ENCODE results near the gene OTOP3.

The OTOP3 gene

DNA sequence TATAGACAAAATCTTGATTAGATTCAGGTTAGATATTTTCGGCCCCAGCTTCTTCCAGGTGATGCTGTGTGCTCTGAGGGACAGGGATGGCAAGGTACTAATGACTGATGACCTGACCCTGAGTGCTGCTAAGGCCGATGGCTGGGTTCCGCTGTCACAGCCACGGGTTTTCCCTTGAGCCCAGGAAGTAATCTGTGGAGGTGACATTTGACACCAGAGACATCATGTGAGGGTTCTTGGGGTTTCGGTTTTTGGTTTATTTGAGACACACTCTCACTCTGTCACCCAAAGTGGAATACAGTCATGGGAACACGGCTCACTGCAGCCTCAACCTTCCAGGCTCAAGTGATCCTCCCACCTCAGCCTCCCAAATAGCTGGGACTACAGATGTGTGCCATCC, 9.8 kb downstream of the OTOP3 start:
- 80% methylated on average over 6 of the region's 6 CpGs for WGBS
- Histone ChIP-seq H3K9me3 (ENCODE audit: insufficient read depth, low read depth, low read length) (no peaks in the 10 kb centered on the region), H3K4me3 (ENCODE audit: low read length) (no peak overlapping the region), H3K27ac (ENCODE audit: low read depth, low read length) (no peak overlapping the region), H3K9ac (ENCODE audit: low read depth, low read length) (no peak overlapping the region), H3K27me3 (ENCODE audit: insufficient read depth, low read length) (peaks cover 15% of the 10 kb centered on the region), H3K36me3 (ENCODE audit: insufficient read depth, low read length) (no peaks in the 10 kb centered on the region), H3K4me1 (ENCODE audit: insufficient read depth, low read length) (peaks cover 5% of the 10 kb centered on the region; the same call in 1 of the 2 replicates)

- no peak overlapping the region for H3K27ac ChIP-seq (ENCODE audit: low read depth, low read length)
Observed at GRCh38 chr17:74946641-74947040, 10.9 kb downstream of the OTOP3 start.

DNA sequence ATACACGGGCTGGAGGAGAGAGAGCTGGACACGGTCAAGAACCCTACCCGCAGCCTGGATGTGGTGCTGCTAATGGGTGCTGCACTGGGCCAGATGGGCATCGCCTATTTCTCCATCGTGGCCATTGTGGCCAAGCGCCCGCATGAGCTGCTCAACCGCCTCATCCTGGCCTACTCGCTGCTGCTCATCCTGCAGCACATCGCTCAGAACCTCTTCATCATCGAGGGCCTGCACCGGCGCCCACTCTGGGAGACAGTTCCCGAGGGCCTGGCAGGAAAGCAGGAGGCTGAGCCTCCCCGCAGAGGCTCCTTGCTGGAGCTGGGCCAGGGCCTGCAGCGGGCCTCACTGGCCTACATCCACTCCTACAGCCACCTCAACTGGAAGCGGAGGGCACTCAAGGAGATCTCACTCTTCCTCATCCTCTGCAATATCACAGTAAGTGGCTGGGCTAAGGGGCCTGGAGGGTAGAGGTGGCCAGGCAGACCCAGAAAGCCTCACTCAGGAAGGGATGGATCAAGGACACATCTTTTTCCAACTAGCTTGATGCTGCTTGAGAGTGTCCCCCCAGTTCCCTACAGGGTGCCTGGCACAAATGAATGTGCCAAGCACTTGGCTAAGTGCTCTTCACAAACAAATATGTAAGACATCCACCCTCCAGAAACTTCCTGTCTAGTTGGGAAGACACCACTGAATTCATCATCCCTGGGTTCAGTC, 11.5 kb downstream of the OTOP3 start:
- WGBS, result 91% methylated on average over 17 of the region's 17 CpGs

More at GRCh38 chr17:74946641-74947040, 10.9 kb downstream of the OTOP3 start:
- H3K9ac ChIP-seq (ENCODE audit: low read depth, low read length), result no peak overlapping the region
- H3K36me3 ChIP-seq (ENCODE audit: insufficient read depth, low read length), result no peaks in the 10 kb centered on the region
- H3K4me3 ChIP-seq (ENCODE audit: low read length), result no peak overlapping the region
- peaks cover 5% of the 10 kb centered on the region; the same call in 1 of the 2 replicates for H3K4me1 ChIP-seq (ENCODE audit: insufficient read depth, low read length)
- H3K27me3 ChIP-seq (ENCODE audit: insufficient read depth, low read length), result 0 out of 2 replicates have a peak, but pooled peaks cover 6% of the 10 kb centered on the region
- H3K9me3 ChIP-seq (ENCODE audit: insufficient read depth, low read depth, low read length), result no peaks in the 10 kb centered on the region
- WGBS, result 90% methylated on average over 14 of the region's 14 CpGs

DNA sequence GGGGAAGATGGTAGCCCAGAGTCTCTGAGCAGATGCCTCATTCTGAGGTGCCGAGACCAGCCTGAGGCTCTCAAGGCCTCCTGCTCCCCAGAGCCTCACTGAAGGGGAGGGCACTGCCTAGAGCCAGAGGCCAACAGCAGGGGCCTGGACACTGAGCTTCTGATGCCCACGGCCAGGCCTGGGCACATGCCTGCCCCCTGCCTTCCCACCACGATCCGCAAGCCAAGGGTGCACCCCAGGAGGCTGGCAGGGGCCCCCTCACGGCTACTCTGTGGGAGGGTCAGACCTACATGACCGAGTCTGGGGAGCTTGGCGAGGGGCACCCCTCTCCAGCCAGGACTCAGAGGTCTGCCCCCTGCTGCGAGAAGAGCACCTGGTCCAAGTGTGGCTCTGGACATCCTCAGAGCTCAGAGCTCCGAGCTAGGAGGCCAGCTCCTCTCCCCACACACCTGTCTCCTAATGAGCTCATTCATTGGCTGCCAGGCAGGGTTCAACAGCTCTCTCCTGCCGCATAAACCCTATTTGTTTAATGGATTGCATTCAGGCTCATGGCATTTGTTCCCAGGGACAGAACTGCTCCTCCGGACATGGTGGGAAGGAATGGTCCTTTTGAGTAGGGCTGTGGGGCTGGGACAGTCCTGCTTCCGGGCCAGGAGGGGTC, 13.9 kb downstream of the OTOP3 start:
- no peak overlapping the region for H3K9ac ChIP-seq (ENCODE audit: low read depth, low read length)
- no peak overlapping the region for H3K4me3 ChIP-seq (ENCODE audit: low read length)
- no peaks in the 10 kb centered on the region; the same call in 1 of the 2 replicates for H3K4me1 ChIP-seq (ENCODE audit: insufficient read depth, low read length)
- no peak overlapping the region for H3K27ac ChIP-seq (ENCODE audit: low read depth, low read length)
- no peaks in the 10 kb centered on the region for H3K9me3 ChIP-seq (ENCODE audit: insufficient read depth, low read depth, low read length)
- H3K36me3 ChIP-seq (ENCODE audit: insufficient read depth, low read length), result no peaks in the 10 kb centered on the region
- 0 out of 2 replicates have a peak, but pooled peaks cover 3% of the 10 kb centered on the region for H3K27me3 ChIP-seq (ENCODE audit: insufficient read depth, low read length)
- WGBS, result 74% methylated on average over 12 of the region's 12 CpGs

More for the DNA sequence above, 11.5 kb downstream of the OTOP3 start:
- Histone ChIP-seq H3K27ac (ENCODE audit: low read depth, low read length) (no peak overlapping the region), H3K4me1 (ENCODE audit: insufficient read depth, low read length) (peaks cover 5% of the 10 kb centered on the region; the same call in 1 of the 2 replicates), H3K9me3 (ENCODE audit: insufficient read depth, low read depth, low read length) (no peaks in the 10 kb centered on the region), H3K36me3 (ENCODE audit: insufficient read depth, low read length) (no peaks in the 10 kb centered on the region), H3K27me3 (ENCODE audit: insufficient read depth, low read length) (0 out of 2 replicates have a peak, but pooled peaks cover 3% of the 10 kb centered on the region), H3K4me3 (ENCODE audit: low read length) (no peak overlapping the region), H3K9ac (ENCODE audit: low read depth, low read length) (no peak overlapping the region)

GRCh38 chr17:74950207-74950606, 14.5 kb downstream of the OTOP3 start:
- no peaks in the 10 kb centered on the region for H3K9me3 ChIP-seq (ENCODE audit: insufficient read depth, low read depth, low read length)
- H3K4me3 ChIP-seq (ENCODE audit: low read length), result no peak overlapping the region
- no peaks in the 10 kb centered on the region; the same call in 1 of the 2 replicates for H3K4me1 ChIP-seq (ENCODE audit: insufficient read depth, low read length)
- 64% methylated on average over 8 of the region's 8 CpGs for WGBS
- no peak overlapping the region for H3K9ac ChIP-seq (ENCODE audit: low read depth, low read length)
- H3K27me3 ChIP-seq (ENCODE audit: insufficient read depth, low read length), result 0 out of 2 replicates have a peak, but pooled peaks cover 2% of the 10 kb centered on the region
- no peak overlapping the region for H3K27ac ChIP-seq (ENCODE audit: low read depth, low read length)
- no peaks in the 10 kb centered on the region for H3K36me3 ChIP-seq (ENCODE audit: insufficient read depth, low read length)

DNA sequence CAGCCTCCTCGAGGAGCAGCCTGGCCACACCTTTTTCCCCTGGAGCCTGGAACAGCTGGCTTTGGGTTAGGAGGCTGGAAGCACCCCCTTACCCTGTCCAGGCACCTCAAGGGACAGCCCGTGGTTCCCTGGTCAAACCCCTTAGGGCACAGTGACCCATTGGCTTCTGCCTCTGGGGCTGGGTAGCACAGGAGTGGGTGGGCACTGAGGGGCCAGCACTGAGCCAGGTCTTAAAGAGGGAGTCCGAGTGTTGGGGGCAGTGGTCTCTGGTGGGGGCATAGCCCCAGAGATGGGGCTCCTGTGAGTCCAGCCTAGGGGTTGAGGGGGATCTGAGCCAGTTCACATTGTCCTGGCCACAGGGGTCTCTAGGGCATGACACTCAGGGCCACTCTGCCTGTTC, 15.4 kb downstream of the OTOP3 start:
- 88% methylated on average over 3 of the region's 3 CpGs for WGBS
- H3K36me3 ChIP-seq (ENCODE audit: insufficient read depth, low read length), result no peaks in the 10 kb centered on the region
- H3K4me1 ChIP-seq (ENCODE audit: insufficient read depth, low read length), result no peaks in the 10 kb centered on the region; the same call in 1 of the 2 replicates
- H3K4me3 ChIP-seq (ENCODE audit: low read length), result no peak overlapping the region
- no peak overlapping the region for H3K27ac ChIP-seq (ENCODE audit: low read depth, low read length)
- H3K9ac ChIP-seq (ENCODE audit: low read depth, low read length), result no peak overlapping the region
- H3K27me3 ChIP-seq (ENCODE audit: insufficient read depth, low read length), result no peaks in the 10 kb centered on the region
- H3K9me3 ChIP-seq (ENCODE audit: insufficient read depth, low read depth, low read length), result no peaks in the 10 kb centered on the region

DNA sequence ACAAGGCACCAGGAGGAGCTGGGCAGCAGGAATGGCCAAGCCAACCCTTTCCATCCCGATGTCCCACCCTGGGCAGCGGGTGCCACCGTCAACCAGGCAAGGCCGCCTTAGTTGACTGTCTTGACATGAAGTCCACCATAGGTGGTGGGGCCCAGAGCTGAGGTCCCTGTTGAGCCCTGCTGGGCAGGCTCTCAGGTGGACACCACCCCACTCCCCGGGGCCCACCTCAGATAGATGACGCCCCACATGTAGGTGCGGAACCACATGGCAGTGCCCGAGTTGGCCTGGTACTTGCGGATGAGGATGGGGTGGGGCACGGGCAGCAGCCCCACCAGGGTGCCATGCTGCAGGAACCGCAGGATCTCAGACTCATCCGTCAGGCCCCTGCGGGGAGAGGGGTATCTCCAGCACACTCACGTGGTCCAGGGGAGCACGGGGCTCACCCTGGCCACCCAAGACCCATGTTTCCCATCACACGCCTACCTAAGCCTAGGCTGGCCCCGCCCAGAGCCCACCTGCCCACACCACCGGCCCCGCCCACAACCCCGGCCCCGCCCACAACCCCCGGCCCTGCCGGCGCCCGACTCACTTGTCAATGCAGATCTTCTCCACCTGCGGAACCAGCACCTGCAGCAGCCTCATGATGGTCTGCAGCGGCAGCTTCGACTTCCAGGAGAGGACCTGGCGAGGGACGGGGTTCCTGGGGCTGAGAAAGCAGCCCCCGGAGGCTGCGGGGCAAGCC, 16.2 kb downstream of the OTOP3 start:
- 80% methylated on average over 32 of the region's 32 CpGs for WGBS
- Histone ChIP-seq H3K27me3 (ENCODE audit: insufficient read depth, low read length) (no peaks in the 10 kb centered on the region; the same call in 1 of the 2 replicates), H3K9me3 (ENCODE audit: insufficient read depth, low read depth, low read length) (no peaks in the 10 kb centered on the region), H3K4me1 (ENCODE audit: insufficient read depth, low read length) (no peaks in the 10 kb centered on the region; the same call in 1 of the 2 replicates), H3K36me3 (ENCODE audit: insufficient read depth, low read length) (no peaks in the 10 kb centered on the region), H3K9ac (ENCODE audit: low read depth, low read length) (no peak overlapping the region), H3K27ac (ENCODE audit: low read depth, low read length) (no peak overlapping the region), H3K4me3 (ENCODE audit: low read length) (no peak overlapping the region)

DNA sequence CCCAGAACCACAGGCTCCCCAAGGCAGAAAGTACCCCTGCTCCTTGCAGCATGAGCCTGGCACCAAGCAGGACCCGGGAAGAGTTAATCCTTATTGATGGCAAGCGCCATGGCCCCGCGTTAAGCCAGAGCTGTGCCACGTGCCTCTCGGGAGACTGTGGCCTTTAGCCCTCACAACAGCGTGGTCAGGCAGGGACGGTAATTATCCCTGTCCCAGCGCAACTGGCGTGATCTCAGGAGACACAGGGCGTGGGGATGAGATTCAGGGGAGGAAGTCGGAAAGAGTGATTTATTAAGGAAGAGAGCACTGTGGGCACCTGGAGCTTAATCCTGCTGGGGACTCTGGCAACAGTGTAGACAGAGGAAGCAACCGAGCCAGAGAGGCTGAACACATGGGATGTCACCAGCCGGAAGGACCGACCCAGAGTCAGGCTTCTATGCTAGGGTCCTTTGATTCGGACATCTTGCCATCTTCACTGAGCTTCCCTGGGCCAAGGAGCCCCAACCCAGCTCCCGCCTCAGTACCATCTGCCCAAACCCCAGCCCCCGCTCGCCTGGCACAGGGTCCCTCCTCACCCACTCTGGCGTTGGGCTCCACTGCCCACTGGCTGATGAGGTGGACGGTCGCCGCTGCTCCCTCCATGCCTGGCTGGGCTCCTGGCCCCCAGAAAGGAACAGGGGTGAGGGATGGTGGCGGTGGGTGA, 16.9 kb downstream of the OTOP3 start:
- H3K27me3 ChIP-seq (ENCODE audit: insufficient read depth, low read length), result no peaks in the 10 kb centered on the region; the same call in 1 of the 2 replicates
- no peak overlapping the region for H3K27ac ChIP-seq (ENCODE audit: low read depth, low read length)
- no peaks in the 10 kb centered on the region for H3K9me3 ChIP-seq (ENCODE audit: insufficient read depth, low read depth, low read length)
- H3K9ac ChIP-seq (ENCODE audit: low read depth, low read length), result no peak overlapping the region
- WGBS, result 91% methylated on average over 24 of the region's 24 CpGs
- H3K4me3 ChIP-seq (ENCODE audit: low read length), result no peak overlapping the region
- H3K36me3 ChIP-seq (ENCODE audit: insufficient read depth, low read length), result no peaks in the 10 kb centered on the region
- no peaks in the 10 kb centered on the region; the same call in 1 of the 2 replicates for H3K4me1 ChIP-seq (ENCODE audit: insufficient read depth, low read length)

DNA sequence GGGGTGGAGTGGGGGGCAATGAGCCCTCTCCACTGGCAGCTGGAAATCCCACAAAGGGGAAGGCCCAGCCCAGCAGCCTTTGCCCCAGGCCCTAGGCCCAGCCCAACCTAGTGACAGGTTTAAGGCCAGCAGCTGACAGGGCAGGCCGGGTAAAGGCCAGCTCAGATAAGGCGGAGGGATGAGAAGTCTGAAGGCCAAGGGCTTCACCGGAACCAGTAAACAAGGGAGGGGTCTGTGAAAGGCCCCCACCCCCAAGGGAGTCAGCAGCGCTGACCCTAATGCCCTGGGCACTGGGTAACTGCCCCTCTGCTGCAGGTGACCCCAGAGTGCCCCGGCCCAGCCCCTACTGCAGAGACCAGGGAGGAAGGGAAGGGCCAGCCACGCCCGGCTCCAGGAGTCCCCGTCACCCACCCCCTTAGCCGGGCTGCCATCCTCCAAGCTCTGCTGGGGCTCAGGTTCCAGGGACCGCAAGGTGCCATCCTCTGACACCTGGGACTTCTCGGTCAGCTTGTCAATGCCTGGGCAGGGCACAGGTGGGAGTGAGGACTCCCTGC, 17.5 kb downstream of the OTOP3 start:
- Histone ChIP-seq H3K36me3 (ENCODE audit: insufficient read depth, low read length) (no peaks in the 10 kb centered on the region), H3K27ac (ENCODE audit: low read depth, low read length) (no peak overlapping the region), H3K9me3 (ENCODE audit: insufficient read depth, low read depth, low read length) (no peaks in the 10 kb centered on the region), H3K27me3 (ENCODE audit: insufficient read depth, low read length) (peaks cover 3% of the 10 kb centered on the region), H3K9ac (ENCODE audit: low read depth, low read length) (no peak overlapping the region), H3K4me1 (ENCODE audit: insufficient read depth, low read length) (no peaks in the 10 kb centered on the region; the same call in 1 of the 2 replicates), H3K4me3 (ENCODE audit: low read length) (no peak overlapping the region)
- WGBS, result 91% methylated on average over 11 of the region's 11 CpGs

DNA sequence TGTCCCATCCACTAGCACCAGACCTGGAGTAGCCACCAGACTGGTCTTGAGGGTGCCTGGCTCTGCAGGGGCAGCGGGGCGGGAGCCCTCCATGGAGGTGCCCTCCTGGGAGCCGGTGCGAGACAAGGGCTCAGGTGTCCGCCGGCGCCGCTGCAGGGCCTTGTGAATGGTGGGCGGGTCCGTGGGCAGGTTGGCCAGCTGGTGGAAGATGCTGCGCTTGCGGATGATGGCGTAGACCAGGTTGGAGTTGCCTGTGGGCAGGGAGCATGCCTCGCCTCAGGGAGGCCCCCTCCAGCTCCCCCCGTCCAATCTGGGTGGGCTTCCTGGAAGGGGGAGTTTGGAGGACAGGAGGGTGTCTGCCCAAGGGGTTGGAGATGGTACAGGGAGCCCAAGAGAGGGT, 18.4 kb downstream of the OTOP3 start:
- Histone ChIP-seq H3K27ac (ENCODE audit: low read depth, low read length) (no peak overlapping the region), H3K4me1 (ENCODE audit: insufficient read depth, low read length) (no peaks in the 10 kb centered on the region; the same call in 1 of the 2 replicates), H3K36me3 (ENCODE audit: insufficient read depth, low read length) (no peaks in the 10 kb centered on the region), H3K27me3 (ENCODE audit: insufficient read depth, low read length) (peaks cover 11% of the 10 kb centered on the region), H3K4me3 (ENCODE audit: low read length) (no peak overlapping the region), H3K9me3 (ENCODE audit: insufficient read depth, low read depth, low read length) (no peaks in the 10 kb centered on the region), H3K9ac (ENCODE audit: low read depth, low read length) (no peak overlapping the region)
- WGBS, result 91% methylated on average over 15 of the region's 15 CpGs

All from HUES64 (cell line).